GM12878 (cell line): ENCODE measurements around the gene COL4A1. TPM values are rescaled to one million over a fixed set of nuclear protein-coding genes. Genes with fewer than 3 reads are reported as not detected.

Source experiments
- ATAC-seq: fragments of 200-7000 bp; cut with Tn5 transposase; 3 replicates; pipeline ENCODE4 v1.9.1; 2020; ENCODE audit warnings: mild to moderate bottlenecking, moderate library complexity
- BruUV-seq: library from RNA; stranded (reverse); fragments of 400-500 nt; replicated peaks from 2 replicates; lab custom pipeline; 2021; lab: Mats Ljungman, UMichigan
- CTCF ChIA-PET: fragments of 300-600 bp; sonication (Branson Sonifier 250); formaldehyde crosslinking; extraction: SDS; loops from one replicate; lab custom pipeline; 2021; ENCODE audit warnings: inconsistent platforms; lab: Yijun Ruan, JAX
- POLR2A ChIA-PET: fragments of 350-600 bp; formaldehyde crosslinking; extraction: SDS; loops from one replicate; lab custom pipeline; 2021; ENCODE audit warnings: inconsistent platforms; lab: Charles Lee
- RAD21 ChIA-PET: fragments of 300-600 bp; sonication (Branson Sonifier 250); formaldehyde crosslinking; loops from one replicate; lab custom pipeline; 2023; ENCODE audit warnings: antibody characterized with exemption; ENCODE audit not compliant: unreplicated experiment; lab: Charles Lee
- SMC1A ChIA-PET: fragments of 300-600 bp; sonication (Branson Sonifier 250); formaldehyde crosslinking; loops from one replicate; lab custom pipeline; 2023; ENCODE audit not compliant: unreplicated experiment, uncharacterized antibody; lab: Charles Lee
- DNase-seq: peaks from one replicate; pipeline ENCODE4 v3.0.0-alpha.2; 2011; ENCODE audit warnings: low read depth, low spot score
- FAIRE-seq: peaks from 3 replicates; lab custom pipeline; 2011; peaks lifted over from hg19 to GRCh38; lab: Jason Lieb, UNC
- H2AFZ ChIP-seq: 2 replicates; pipeline ENCODE4 v1.6.0; 2011; ENCODE audit warnings: low read depth, low read length, control low read depth; ENCODE audit not compliant: control insufficient read depth
- H3K27ac ChIP-seq: 2 replicates; pipeline ENCODE4 v1.5.1; 2011; ENCODE audit warnings: control low read depth; ENCODE audit not compliant: control insufficient read depth, insufficient read depth
- H3K27me3 ChIP-seq, 2 experiments: replicated peaks in 1 of 2; 2 replicates each; pipeline versions ENCODE4 v1.6.0 to v1.6.1; 2011; ENCODE audit warnings: low read length in 1 of 2; ENCODE audit not compliant: control insufficient read depth in 2 of 2, insufficient read depth in 2 of 2
- H3K36me3 ChIP-seq, 2 experiments: 2 replicates each; pipeline ENCODE4 v1.5.1; 2011; ENCODE audit warnings: low read length in 1 of 2; ENCODE audit not compliant: control insufficient read depth in 2 of 2, insufficient read depth in 2 of 2
- H3K4me1 ChIP-seq: 2 replicates; pipeline ENCODE4 v1.6.1; 2011; ENCODE audit warnings: mild to moderate bottlenecking, low read length, moderate library complexity, mixed read lengths; ENCODE audit not compliant: control insufficient read depth, insufficient read depth
- H3K4me2 ChIP-seq: 2 replicates; pipeline ENCODE4 v1.6.0; 2011; ENCODE audit warnings: control low read depth; ENCODE audit not compliant: control insufficient read depth, insufficient read depth
- H3K4me3 ChIP-seq: fragments of 200-600 bp; sonication (generic); 2 replicates; pipeline ENCODE4 v1.5.1; 2016
- H3K79me2 ChIP-seq: 2 replicates; pipeline ENCODE4 v1.6.0; 2011; ENCODE audit warnings: low read length; ENCODE audit not compliant: control insufficient read depth, insufficient read depth
- H3K9ac ChIP-seq: 2 replicates; pipeline ENCODE4 v1.8.0; 2011; ENCODE audit warnings: low read length, control low read depth, mixed read lengths; ENCODE audit not compliant: control insufficient read depth, insufficient read depth
- H3K9me3 ChIP-seq: replicated peaks from 3 replicates; pipeline ENCODE4 v1.5.1; 2011; ENCODE audit warnings: mild to moderate bottlenecking, low read length; ENCODE audit not compliant: control insufficient read depth, insufficient read depth
- H4K20me1 ChIP-seq: 2 replicates; pipeline ENCODE4 v1.6.0; 2011; ENCODE audit not compliant: control insufficient read depth, insufficient read depth
- ASH2L ChIP-seq: fragments of 300-600, 200-600 bp; sonication (generic); IDR thresholded peaks from 2 replicates; pipeline ENCODE4 v1.6.1; 2017; ENCODE audit warnings: low read depth, mild to moderate bottlenecking, borderline replicate concordance
- NFXL1 ChIP-seq: fragments of 450-650 bp; IDR thresholded peaks from 2 replicates; pipeline ENCODE4 v1.6.1; 2017; ENCODE audit warnings: antibody characterized with exemption, mild to moderate bottlenecking, borderline replicate concordance
- STAT1 ChIP-seq: fragments of 450-650 bp; conservative IDR thresholded peaks from 2 replicates; pipeline ENCODE4 v1.6.1; 2014; ENCODE audit warnings: antibody characterized with exemption, mild to moderate bottlenecking
- SUPT20H ChIP-seq: IDR thresholded peaks from 2 replicates; pipeline ENCODE4 v1.6.1; 2011; ENCODE audit warnings: low read depth, mild to moderate bottlenecking, low read length, moderate library complexity, borderline replicate concordance; ENCODE audit not compliant: control insufficient read depth
- ZNF207 ChIP-seq: fragments of 450-650 bp; IDR thresholded peaks from 2 replicates; pipeline ENCODE4 v1.6.1; 2014; ENCODE audit warnings: antibody characterized with exemption, mild to moderate bottlenecking, borderline replicate concordance
- WGBS: methylation state at CpG from one replicate; pipeline ENCODE4 v1.1.6; 2016; ENCODE audit warnings: low lambda C conversion rate; ENCODE audit not compliant: insufficient replicate concordance, insufficient coverage; ENCODE audit errors: missing lambda C conversion rate; 5-methylcytosine and 5-hydroxymethylcytosine counted together
- in situ Hi-C: fragments of 300-500 bp; cut with MboI; formaldehyde crosslinking; loops from 9 replicates; pipeline ENCODE4 v1.14.3; 2018; ENCODE audit warnings: mixed read lengths
- intact Hi-C: fragments of 100-400 bp; cut with micrococcal nuclease; formaldehyde crosslinking; loops from one replicate; pipeline ENCODE4 v1.14.2; 2022; ENCODE audit not compliant: unreplicated experiment
- polyA plus RNA-seq, 11 experiments: library from polyadenylated mRNA; depleted of rRNA in 4 of 11; unstranded in 6 of 11; stranded (reverse) in 5 of 11; fragments of >200 nt; fragmentation: Nextera tagmentation in 4 of 11; fragmentation: Illumina TruSeq in 1 of 11; extraction: Ambion mirVana in 4 of 11; extraction: Trizol in 1 of 11; gene quantifications; 1 replicate in 1 of 11; 2 replicates in 10 of 11; pipeline versions ENCODE4 v1.2.1 to v1.2.3, GENCODE V29; 2011 to 2016; ENCODE audit warnings: inconsistent platforms in 2 of 11, missing spikeins in 2 of 11, low read depth in 1 of 11
- total RNA-seq, 4 experiments: library from RNA; depleted of rRNA in 3 of 4; stranded (reverse); fragments of >200 nt in 3 of 4; fragmentation: Illumina TruSeq in 1 of 4; extraction: Trizol in 1 of 4; gene quantifications; 2 replicates each; pipeline versions ENCODE4 v1.2.1 to v1.2.3, GENCODE V29; 2013 to 2021
- TF ChIP-seq, protein P1 (sequence below): fragments of 450-650 bp; conservative IDR thresholded peaks from 2 replicates; pipeline ENCODE4 v1.6.1; 2017; ENCODE audit warnings: mild to moderate bottlenecking, moderate library complexity
- TF ChIP-seq, protein P2 (sequence below): IDR thresholded peaks from 2 replicates; pipeline ENCODE4 v1.6.1; 2011; ENCODE audit warnings: low read depth, low read length, improper control_type of control experiment, borderline replicate concordance
- TF ChIP-seq, protein P3 (sequence below): IDR thresholded peaks from 2 replicates; pipeline ENCODE4 v1.6.1; 2012; ENCODE audit warnings: mild to moderate bottlenecking, low read depth, low read length

Gene COL4A1
- total and polyA plus RNA-seq, 10 of the 15 experiments (the other 5 are each of a cell fraction or from before 2014, with no cell fraction given) = 0.07 to 0.31 (median 0.13) TPM; not detected in 6

DNA sequence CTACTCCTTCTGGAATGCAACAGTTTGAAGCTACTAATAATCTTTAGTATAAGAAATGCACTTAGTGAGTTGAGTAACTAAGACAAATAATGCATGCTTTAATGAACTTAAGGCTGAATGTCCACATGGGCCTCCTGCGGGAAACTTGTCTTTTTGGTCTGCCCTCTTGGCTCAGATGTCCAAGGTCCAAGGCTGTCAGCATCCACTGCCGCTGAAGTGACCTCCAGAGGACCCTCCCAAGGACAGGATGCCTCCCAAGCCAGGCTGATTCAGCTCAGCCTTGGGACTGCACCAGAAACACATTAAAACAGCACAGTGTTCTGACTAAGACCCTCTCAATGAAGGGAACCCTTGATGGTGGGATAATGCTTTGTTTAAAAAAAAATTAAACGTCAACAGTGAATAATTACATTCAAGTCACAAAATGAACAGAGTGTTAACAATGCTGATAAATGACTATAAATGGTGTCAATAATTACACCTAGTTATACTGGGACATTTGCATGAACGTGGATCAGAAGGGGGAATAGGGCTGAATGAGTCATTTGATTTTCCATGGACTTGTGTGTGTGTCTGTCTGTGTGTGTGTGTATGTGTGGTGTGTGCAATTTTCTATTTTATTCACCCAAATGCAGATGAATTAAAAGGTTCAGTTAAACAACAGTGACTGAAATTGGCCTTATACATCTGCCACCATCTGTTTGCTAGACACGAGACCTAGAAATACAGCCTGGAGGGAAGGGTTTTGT lies 150.5 kb downstream of the COL4A1 start:
- ChIA-PET SMC1A (no interaction called here), RAD21 (no interaction called here)
- TF ChIP-seq, protein P1, sequence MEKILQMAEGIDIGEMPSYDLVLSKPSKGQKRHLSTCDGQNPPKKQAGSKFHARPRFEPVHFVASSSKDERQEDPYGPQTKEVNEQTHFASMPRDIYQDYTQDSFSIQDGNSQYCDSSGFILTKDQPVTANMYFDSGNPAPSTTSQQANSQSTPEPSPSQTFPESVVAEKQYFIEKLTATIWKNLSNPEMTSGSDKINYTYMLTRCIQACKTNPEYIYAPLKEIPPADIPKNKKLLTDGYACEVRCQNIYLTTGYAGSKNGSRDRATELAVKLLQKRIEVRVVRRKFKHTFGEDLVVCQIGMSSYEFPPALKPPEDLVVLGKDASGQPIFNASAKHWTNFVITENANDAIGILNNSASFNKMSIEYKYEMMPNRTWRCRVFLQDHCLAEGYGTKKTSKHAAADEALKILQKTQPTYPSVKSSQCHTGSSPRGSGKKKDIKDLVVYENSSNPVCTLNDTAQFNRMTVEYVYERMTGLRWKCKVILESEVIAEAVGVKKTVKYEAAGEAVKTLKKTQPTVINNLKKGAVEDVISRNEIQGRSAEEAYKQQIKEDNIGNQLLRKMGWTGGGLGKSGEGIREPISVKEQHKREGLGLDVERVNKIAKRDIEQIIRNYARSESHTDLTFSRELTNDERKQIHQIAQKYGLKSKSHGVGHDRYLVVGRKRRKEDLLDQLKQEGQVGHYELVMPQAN = no peak
- TF ChIP-seq ZNF207 = no peak

DNA sequence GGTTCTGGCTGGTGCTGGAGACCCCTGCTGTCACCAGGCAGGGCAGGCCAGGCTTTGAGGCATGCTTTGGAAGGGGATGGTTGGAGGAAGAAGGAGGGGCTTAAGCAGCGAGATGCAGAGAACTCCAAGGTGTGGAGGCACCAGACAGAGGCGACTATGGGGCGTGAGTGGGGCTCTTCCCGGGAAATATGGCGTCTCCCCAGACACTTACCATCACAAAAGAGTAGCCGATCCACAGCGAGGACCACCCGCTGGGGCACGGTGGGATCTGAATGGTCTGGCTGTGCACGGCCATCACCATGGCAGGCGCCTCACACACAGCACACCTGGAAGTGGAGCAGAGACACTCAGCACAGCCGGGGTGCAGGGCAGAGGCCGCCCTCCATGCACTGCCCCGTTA lies 151.9 kb downstream of the COL4A1 start:
- no peaks in the 10 kb centered on the region for H3K79me2 ChIP-seq
- RAD21 ChIA-PET = no interaction called here
- no peak overlapping the region for H3K9ac ChIP-seq
- H2AFZ ChIP-seq = no peak overlapping the region
- H3K36me3 ChIP-seq = no peaks in the 10 kb centered on the region
- no peaks in the 10 kb centered on the region for H4K20me1 ChIP-seq
- no peak for DNase-seq
- CTCF ChIA-PET = interaction anchor here (0.9 kb wide), 1 partner anchor 18 kb away, joined by 3 read pairs; no protein-coding TSS in a partner anchor
- H3K4me1 ChIP-seq = no peaks in the 10 kb centered on the region
- H3K4me2 ChIP-seq = no peak overlapping the region
- 39% methylated on average over 14 of the region's 14 CpGs for WGBS
- intact Hi-C loops = no loop called here
- no peak for ATAC-seq
- H3K27me3 ChIP-seq = peaks cover 0 to 2% of the 10 kb centered on the region in 2 experiments; a peak in 1 of 4 replicates
- no peak overlapping the region for H3K27ac ChIP-seq
- no peaks in the 10 kb centered on the region for H3K9me3 ChIP-seq
- FAIRE-seq = no peak
- SMC1A ChIA-PET = no interaction called here
- no peak overlapping the region for H3K4me3 ChIP-seq
- BruUV-seq = no TSS peak
- POLR2A ChIA-PET = interaction anchor here (0.8 kb wide), 1 partner anchor 28 kb away, joined by 3 read pairs; no protein-coding TSS in a partner anchor
- in situ Hi-C loops = no loop called here
- TF ChIP-seq ZNF207 (no peak), STAT1 (no peak), ASH2L (no peak), NFXL1 (no peak), SUPT20H (no peak)
- TF ChIP-seq, protein P2, sequence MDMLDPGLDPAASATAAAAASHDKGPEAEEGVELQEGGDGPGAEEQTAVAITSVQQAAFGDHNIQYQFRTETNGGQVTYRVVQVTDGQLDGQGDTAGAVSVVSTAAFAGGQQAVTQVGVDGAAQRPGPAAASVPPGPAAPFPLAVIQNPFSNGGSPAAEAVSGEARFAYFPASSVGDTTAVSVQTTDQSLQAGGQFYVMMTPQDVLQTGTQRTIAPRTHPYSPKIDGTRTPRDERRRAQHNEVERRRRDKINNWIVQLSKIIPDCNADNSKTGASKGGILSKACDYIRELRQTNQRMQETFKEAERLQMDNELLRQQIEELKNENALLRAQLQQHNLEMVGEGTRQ = no peak
- TF ChIP-seq, protein P3, sequence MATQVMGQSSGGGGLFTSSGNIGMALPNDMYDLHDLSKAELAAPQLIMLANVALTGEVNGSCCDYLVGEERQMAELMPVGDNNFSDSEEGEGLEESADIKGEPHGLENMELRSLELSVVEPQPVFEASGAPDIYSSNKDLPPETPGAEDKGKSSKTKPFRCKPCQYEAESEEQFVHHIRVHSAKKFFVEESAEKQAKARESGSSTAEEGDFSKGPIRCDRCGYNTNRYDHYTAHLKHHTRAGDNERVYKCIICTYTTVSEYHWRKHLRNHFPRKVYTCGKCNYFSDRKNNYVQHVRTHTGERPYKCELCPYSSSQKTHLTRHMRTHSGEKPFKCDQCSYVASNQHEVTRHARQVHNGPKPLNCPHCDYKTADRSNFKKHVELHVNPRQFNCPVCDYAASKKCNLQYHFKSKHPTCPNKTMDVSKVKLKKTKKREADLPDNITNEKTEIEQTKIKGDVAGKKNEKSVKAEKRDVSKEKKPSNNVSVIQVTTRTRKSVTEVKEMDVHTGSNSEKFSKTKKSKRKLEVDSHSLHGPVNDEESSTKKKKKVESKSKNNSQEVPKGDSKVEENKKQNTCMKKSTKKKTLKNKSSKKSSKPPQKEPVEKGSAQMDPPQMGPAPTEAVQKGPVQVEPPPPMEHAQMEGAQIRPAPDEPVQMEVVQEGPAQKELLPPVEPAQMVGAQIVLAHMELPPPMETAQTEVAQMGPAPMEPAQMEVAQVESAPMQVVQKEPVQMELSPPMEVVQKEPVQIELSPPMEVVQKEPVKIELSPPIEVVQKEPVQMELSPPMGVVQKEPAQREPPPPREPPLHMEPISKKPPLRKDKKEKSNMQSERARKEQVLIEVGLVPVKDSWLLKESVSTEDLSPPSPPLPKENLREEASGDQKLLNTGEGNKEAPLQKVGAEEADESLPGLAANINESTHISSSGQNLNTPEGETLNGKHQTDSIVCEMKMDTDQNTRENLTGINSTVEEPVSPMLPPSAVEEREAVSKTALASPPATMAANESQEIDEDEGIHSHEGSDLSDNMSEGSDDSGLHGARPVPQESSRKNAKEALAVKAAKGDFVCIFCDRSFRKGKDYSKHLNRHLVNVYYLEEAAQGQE = no peak

More for the DNA sequence above, 150.5 kb downstream of the COL4A1 start:
- Histone ChIP-seq H3K4me1 (no peaks in the 10 kb centered on the region), H4K20me1 (no peaks in the 10 kb centered on the region; the same call in 1 of the 2 replicates), H3K36me3 (no peaks in the 10 kb centered on the region), H2AFZ (no peak overlapping the region), H3K27ac (no peak overlapping the region), H3K4me2 (no peak overlapping the region), H3K9ac (no peak overlapping the region), H3K4me3 (no peak overlapping the region), H3K79me2 (no peaks in the 10 kb centered on the region), H3K27me3 (peaks cover 0 to 2% of the 10 kb centered on the region in 2 experiments; a peak in 1 of 4 replicates), H3K9me3 (no peaks in the 10 kb centered on the region)
- ChIA-PET CTCF (interaction anchor here (0.7 to 1.1 kb wide), 2 partner anchors 10 to 40 kb away, joined by 3 read pairs; no protein-coding TSS in a partner anchor), POLR2A (no interaction called here)
- FAIRE-seq = no peak
- no peak for DNase-seq
- WGBS = 4% methylated on average over 5 of the region's 5 CpGs
- no TSS peak for BruUV-seq
- in situ Hi-C loops = no loop called here
- ATAC-seq = no peak
- intact Hi-C loops = no loop called here
